Adipose tissue (tissue), 3 donors: ENCODE measurements around the gene GPR18. TPM values are rescaled to one million over a fixed set of nuclear protein-coding genes. Genes with fewer than 3 reads are reported as not detected.
"Not testable (repeated sequence)": the region's sequence is repeated elsewhere in the genome, so short reads cannot be mapped to it uniquely, and the experiment has no call there.

ENCODE experiments used
- H3K27ac ChIP-seq: one replicate; pipeline ENCODE4 v1.5.1; 2013; ENCODE audit warnings: low read depth, low read length
- WGBS, 3 donors: extraction: QIAGEN DNeasy Blood & Tissue Kit; methylation state at CpG; one replicate each; pipeline ENCODE4 v1.1.7; 2013; 5-methylcytosine and 5-hydroxymethylcytosine counted together
- polyA plus RNA-seq, 3 donors: library from polyadenylated mRNA; stranded (reverse); fragments of 200-250 nt; gene quantifications; one replicate each; pipeline ENCODE4 v1.2.3, GENCODE V29; 2013
- donor health status: healthy with polysubstance abuse.
- donor health status: Bipolar disorder and iron deficiency.
- donor health status: healthy.

Gene GPR18
- polyA plus RNA-seq, 3 donors, result 0.12 to 0.16 TPM; not detected in 1

DNA sequence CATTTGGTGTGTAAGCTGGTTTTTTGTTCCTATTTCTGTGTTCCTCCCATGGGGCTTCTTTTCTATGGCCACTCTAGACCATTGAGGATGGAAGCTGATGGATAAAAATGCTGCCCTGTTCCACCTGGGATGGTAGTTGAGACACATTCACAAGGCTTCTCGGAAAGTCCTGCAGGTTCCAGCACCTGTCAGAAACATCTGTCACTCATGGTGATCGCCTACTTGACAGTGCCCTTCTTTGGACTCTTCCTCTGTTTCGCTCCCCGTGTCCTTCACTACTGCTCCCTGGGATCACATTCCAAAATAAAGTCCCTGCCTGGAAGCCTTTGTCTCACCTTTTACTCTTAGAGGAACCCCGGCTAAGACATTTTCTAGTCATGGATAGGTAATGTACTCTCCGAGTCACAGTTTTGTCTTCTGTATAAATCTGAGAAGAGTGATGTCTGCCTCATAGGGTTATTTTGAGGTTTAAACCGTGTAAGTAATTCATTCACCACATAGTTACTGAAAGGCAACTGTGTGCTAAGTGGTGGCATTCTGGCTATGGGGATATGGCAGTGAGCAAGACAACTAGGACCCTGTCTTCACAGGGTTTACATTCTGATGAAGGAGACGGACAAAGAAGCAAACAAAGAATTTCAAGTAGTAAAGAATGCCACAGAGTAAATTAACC is 36.5 kb downstream of the GPR18 start:
- no peak overlapping the region for H3K27ac ChIP-seq
- 90 to 97% (median 96%) methylated on average over 8 of the region's 8 CpGs for WGBS, 3 donors

DNA sequence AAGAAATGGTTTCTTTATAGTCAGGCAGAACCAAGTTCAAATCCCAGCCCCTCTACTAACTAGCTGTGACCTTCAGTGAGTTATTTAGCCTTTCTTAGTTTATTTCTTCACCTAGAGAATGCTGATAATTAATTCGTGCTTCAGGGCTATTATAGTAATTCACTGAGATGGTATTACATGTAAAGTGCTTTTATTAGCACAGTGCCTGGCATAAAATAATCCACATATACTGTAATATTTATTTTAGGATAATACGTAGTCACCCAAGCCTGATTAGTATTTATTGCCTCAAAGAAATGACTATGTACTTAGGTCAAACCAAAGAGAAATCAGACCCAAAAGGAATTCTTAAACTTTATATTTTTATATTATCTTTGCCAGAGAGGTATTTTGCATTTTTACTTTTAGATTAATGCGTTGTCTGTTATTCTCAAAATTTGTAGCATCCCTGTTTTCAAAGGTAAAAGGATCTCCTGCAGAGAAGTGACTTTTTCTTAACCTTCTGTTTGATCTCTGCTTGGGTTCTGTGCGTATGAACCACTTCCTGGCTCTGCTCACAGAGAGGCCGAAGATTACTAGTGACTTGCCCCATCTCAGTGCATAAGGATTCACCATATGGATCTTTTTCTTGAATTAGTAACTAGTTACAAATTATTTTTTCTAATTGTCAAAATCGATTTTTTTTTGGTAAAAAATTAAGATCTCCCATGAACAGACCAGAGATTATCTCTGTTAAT is 37.8 kb downstream of the GPR18 start:
- 66 to 69% (median 66%) methylated on average over 6 of the region's 6 CpGs for WGBS, 3 donors
- H3K27ac ChIP-seq, result no peak overlapping the region

DNA sequence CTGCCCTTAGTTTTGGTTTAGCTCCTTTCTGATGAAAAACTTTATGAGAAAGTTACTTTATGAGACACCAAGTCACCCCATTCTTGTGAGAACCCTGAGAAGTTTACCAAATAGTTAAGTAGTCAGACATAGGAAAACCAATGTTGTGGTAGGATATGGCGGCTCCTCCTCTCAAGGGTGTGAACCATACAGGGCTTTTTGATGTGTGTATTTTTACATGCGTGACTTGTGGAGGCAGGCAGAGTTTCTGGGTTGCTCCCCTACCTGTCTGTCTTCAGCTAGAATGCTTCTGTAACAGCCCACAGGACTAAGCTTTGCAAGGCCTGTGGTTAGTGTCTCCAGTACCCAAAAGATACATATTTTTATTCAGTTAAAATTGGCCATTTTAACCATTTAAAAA is 39.2 kb downstream of the GPR18 start:
- WGBS, 3 donors, result 75 to 80% (median 77%) methylated on average over 2 of the region's 2 CpGs
- no peak overlapping the region for H3K27ac ChIP-seq

DNA sequence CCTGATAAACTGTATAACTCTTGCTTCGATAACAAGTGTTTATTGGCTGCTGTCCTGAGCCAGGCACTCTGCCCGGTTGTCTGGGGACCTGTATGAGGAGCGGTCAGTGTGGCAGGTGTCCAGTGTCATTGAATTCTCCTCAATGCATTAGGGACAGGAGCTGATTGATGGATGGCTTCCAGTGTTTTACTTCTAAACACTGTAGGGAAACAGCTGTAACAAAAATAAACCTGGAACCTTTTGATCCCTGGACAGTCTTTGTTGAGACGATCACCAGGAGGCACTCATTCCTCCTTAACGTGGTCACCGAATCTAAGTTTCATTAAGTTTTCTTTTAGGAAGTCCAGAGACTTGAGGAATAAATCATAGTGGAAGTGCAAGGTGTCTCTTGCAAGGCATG is 39.6 kb downstream of the GPR18 start:
- 12 to 30% (median 23%) methylated on average over 6 of the region's 6 CpGs for WGBS, 3 donors

DNA sequence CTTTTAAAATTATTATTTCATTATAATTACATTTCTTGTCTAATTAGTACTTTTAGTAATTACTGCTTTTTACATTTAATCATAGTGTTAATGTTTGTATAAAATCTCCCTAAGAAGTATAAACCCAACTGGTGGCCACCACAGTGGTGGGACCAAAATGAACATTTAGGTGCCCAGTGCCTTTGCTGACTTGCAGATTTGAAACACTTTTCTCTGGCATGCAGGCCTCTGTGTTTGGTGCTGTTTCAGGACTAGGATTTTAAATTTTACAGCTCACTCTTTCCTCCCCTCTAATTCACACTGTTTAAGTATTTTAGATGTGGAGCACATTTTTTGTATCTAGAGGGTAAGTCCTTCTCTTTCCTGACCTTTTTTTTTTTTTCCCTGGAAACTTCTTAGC is 40.1 kb downstream of the GPR18 start:
- no peak overlapping the region for H3K27ac ChIP-seq

More for the DNA sequence above, 39.6 kb downstream of the GPR18 start:
- no peak overlapping the region for H3K27ac ChIP-seq

DNA sequence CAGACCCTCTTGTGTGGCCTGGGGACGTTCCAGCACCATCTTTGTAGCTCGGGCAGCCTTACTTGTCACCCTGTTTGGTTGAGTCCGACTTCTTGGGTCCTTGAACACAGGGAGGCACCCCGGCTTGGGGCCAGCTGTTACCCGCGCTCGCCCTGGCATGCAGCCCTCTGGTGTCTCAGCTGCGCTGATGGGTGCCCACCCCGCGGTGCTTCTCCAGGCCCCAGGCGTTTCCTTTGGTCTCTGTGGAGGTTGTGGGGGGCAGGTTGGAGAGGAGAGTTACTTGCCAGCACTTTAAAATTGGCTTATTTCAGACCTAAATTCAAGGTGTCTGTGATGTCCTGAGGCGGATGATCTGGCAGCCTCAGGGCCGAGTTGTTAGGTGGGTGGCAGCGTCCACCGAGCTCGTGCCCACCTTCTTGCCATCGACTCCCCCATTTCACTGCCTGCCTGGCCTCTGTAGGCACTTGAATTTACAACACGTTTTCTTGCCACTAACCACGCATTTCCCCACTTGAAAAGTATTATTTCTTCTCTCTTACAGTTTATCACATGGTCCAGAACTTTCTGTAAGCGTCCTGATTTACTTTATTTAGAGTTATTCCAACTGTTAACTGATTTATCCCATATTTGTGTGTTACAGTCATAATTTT is 40.6 kb downstream of the GPR18 start:
- WGBS, 3 donors, result 63 to 77% (median 69%) methylated on average over 18 to 20 of the region's 20 CpGs

DNA sequence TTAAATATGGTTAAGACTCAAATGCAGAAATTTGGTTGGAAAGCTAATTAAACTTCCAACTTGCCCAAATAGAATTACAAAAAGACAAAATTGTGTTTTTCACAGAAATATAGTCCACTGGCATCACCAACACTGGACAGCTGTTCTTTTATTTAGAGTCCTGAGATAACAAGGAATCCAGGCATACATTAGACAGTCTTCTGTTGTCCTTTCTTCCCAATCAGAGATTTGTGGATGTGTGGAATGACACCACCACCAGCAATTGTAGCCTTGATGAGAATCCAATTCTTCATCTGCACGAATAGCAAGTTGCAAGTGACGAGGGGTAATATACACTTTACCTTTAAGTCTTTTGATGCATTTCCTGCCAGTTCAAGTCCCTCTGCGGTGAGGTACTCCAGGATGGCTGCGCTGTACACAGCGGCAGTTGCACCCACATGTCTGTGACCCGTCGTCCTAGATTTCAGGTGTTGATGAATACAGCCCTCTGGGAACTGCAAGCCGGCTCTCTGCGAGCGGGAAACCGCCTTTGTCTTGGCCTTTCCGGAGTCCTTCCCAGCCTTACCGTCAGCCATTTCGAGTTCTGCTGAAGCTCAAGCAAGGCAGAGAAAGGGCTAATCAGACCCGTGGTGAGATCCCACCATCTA is 42.9 kb downstream of the GPR18 start:
- H3K27ac ChIP-seq, result no peak overlapping the region
- WGBS, 3 donors, result 75 to 81% (median 81%) methylated on average over 15 of the region's 15 CpGs

More for the DNA sequence above, 40.6 kb downstream of the GPR18 start:
- no peak overlapping the region for H3K27ac ChIP-seq

DNA sequence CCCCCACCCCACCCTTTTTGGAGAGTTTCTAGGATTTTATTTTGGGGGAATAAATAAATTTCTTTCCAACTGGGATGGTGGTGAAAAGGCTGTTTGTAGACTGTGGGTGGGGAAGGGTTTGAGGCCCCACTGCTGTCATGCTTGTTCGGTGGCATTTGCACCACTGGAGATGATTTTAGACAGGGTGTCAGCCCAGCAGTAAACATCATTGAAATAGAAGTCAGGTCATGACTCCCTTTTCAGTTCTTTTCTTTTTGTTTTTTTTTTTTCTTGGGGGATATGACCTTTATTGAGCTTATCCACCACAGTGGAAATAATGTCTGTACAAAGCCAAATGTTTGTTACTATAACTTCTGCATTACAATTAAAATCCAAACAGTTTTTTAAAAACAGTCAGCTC is 43.4 kb downstream of the GPR18 start:
- H3K27ac ChIP-seq, result no peak overlapping the region

DNA sequence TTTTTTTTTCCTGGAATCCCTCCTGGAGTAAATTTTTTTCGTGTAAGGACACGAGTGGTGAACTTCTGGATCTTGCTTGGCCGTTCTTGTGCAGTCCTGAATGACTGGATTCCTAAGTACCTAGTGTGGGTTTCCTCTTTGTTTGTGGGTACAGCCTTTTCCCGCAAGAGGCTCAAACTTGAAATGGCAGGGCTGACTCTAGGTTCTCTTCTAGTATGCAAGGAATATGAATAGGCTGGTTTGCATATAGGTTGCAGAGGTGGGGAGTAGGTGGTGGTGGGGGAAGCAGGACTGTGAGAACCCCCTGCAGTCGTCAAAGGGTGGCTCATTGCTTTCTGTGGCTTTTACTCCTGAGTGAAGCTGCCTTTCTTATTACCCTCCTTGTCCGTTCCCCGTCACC is 43.9 kb downstream of the GPR18 start:
- no peak overlapping the region for H3K27ac ChIP-seq

More for the DNA sequence above, 43.4 kb downstream of the GPR18 start:
- 57 to 83% (median 61%) methylated on average over 1 of the region's 1 CpG for WGBS, 3 donors

DNA sequence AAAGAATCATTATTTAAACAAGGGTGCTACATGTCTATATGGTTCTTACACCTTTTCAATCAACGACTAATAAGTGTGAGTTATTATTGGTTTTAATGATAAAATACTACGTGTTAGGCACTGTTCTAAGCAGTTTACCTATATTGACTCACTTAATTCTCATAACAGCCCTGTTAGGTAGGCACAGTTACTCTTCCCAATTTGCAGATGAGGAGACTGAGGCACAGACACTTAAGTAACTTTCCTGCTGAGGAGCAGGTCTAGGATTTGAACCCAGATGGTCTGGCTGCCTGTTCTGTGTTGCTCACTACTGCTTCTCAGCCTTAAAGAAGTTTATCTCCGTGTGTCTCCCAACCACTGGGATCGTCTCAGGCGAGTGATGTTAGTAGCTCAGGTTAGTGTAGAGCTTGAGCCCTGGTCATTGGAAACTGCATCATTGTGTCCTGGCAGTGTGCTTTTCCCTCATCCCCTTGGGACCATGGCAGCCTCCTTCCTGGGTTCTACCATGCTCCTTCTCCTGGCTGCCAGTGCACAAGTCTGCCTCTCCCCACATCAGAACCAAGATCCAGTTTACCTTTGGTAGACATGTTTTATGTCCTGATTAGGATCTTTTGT is 46.7 kb downstream of the GPR18 start:
- no peak overlapping the region for H3K27ac ChIP-seq
- 95 to 97% (median 97%) methylated on average over 5 of the region's 5 CpGs for WGBS, 3 donors

More for the DNA sequence above, 43.9 kb downstream of the GPR18 start:
- 56 to 73% (median 68%) methylated on average over 7 of the region's 7 CpGs for WGBS, 3 donors

DNA sequence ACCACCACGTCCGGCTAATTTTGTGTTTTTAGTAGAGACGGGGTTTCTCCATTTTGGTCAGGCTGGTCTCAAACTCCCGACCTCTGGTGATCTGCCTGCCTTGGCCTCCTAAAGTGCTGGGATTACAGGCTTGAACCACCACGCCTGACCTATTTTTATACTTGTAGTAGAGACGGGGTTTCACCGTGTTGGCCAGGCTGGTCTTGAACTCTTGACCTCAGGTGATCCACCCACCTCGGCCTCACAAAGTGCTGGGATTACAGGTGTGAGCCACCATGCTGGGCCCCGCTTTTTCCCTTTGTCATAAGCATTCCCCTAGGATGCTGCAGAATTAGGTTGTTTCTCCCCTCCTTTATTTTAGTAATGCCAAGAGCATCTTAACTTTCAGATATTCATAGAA is 47.6 kb downstream of the GPR18 start:
- H3K27ac ChIP-seq, result not testable (repeated sequence)
- WGBS, 3 donors, result 91 to 94% (median 93%) methylated on average over 9 of the region's 9 CpGs

DNA sequence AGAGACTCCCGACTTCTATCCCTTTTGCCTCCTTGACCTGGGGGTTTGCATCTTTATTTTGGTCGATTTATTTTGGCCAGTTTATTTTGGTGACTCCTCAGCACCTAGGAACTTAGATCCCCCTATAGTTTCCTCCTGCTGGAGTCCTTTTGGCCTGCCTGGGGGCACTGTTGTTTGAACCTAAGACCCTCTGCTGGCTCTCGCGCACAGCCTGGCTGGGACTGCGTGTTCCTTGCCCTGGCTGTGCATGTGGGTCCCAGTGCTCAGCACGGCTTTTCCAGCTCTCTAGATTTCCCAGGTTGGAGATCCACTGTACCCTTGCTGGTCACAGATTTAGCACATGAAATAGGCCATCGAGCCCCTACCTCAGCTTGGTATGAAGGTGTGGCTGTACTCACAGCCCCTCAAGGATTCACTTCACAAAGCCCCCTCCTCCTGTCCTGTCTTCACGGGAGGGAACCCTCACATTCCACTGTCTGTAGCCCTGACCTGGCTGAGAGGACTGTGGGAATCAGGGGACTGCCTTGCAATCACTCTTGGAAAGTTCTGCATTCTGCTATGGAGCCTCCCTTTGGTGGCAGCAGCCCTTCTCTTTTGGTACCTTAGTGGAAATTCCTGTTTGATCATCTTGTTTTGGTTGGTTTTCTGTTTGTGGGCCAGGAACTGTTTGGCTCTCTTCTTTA is 49.2 kb downstream of the GPR18 start:
- WGBS, 3 donors, result 86 to 91% (median 88%) methylated on average over 8 of the region's 8 CpGs
- no peak overlapping the region for H3K27ac ChIP-seq

DNA sequence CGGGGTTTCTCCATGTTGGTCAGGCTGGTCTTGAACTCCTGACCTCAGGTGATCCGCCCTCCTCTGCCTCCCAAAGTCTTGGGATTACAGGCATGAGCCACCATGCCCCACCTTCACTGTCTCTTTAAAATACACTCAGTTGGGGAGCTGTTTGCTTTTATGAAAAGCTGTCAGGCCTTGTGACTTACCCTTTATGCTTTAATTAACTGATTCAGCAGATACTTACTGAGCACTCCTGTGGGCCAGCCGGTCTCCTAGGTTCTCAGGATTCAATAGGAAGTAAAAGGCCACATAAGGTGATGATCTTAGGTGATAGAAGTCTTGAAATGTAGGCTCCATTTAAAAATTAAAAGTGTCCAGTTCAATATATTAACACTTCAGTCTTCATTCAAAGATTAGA is 50.0 kb downstream of the GPR18 start:
- 83 to 97% (median 93%) methylated on average over 3 of the region's 3 CpGs for WGBS, 3 donors
- H3K27ac ChIP-seq, result no peak overlapping the region

DNA sequence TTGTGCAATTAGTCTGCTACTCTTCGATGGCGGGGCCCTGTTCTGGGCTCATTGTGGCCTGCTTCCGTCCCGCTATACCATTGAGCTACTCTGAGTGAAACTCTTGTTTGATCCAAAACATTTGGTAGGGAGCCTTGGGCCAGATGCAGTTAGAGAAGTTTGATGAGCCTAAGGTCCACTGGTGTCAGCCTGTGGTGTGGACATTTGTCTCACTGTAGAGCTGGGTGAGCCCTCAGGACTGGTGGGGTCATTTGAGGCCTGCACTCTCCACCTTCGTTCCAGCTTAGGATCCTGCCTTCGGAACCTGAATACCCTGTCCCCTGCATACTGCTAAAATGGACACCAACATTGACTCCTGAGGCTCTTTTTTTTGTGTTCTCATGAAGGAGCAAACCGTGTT is 50.7 kb downstream of the GPR18 start:
- 93 to 95% (median 95%) methylated on average over 7 of the region's 7 CpGs for WGBS, 3 donors
- H3K27ac ChIP-seq, result no peak overlapping the region

DNA sequence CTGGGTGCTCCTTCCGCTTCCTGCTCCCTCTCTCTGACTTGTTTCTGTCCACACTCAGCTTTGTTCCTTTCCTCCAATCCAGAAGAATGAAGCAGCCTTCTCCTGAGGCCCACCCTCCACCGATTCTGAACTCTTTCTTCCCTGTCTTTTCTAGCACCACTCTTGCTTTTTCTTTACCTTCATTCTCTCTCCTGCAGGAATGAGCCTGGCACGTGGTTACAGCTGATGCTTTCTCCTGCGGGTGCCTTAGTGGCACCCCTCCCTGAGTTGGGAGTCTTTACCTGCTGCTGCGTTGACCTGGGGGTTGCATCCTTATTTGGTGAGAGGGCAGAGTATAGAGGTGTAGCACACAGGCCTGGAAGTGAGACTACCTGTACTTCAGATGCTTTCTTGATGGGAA is 51.3 kb downstream of the GPR18 start:
- WGBS, 3 donors, result 91 to 94% (median 93%) methylated on average over 5 of the region's 5 CpGs
- no peak overlapping the region for H3K27ac ChIP-seq

DNA sequence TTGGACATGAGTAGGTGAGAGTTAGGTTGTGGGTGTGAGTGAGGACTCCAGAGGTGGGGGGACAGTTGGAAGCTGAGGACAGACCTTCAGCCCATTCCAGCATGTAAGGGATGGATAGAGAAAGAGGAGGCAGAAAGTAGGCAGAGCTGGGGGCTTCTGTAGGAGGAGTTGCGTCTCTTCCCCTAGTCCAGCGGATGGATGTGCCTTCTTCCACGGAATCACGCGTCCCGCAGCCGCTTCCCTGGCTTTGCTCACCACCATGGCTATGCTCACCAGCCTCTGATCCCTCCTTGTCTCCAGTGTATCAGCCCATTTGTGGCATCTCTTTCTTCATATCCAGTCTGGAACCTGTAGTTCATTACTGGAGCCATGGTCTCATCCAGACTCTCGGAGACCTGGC is 52.0 kb downstream of the GPR18 start:
- H3K27ac ChIP-seq, result no peak overlapping the region
- 98 to 99% (median 98%) methylated on average over 8 of the region's 8 CpGs for WGBS, 3 donors

DNA sequence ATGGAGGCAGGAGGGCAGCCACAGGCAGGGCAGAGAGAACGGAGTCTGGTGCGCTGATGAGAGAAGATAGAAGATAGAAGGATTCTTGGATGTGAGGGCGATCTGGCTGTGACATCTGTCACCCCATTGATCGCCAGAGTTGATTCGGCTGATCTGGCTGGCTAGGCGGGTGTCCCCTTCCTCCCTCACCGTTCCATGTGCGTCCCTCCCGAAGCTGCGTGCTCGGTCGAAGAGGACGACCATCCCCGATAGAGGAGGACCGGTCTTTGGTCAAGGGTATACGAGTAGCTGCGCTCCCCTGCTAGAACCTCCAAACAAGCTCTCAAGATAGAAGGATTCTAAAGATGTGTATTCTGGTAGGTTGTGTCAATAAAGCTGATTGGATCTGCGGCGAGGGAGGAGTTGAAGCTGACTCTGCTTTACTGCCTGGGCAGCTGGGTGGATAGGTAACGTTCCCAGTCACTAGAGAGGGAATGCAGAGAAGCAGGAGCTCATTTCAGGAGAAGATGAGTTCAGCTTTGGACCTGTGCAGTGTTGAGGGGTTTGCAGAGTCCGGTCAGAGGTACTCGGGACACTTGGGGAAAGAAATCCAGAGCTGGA is 52.5 kb downstream of the GPR18 start:
- no peak overlapping the region for H3K27ac ChIP-seq
- WGBS, 3 donors, result 82 to 98% (median 89%) methylated on average over 19 to 22 of the region's 22 CpGs
